GM12892 (cell line): ENCODE results near the gene ADCY7.

Experiments used
- POLR2A ChIP-seq: IDR thresholded peaks from 2 replicates; pipeline ENCODE4 v1.6.1; 2011; ENCODE audit warnings: low read depth, low read length, control low read depth
- POLR2AphosphoS5 ChIP-seq: IDR thresholded peaks from 2 replicates; pipeline ENCODE4 v1.6.1; 2011; ENCODE audit warnings: low read depth, low read length, control low read depth
- TAF1 ChIP-seq: IDR thresholded peaks from 2 replicates; pipeline ENCODE4 v1.6.1; 2011; ENCODE audit warnings: low read depth, mild to moderate bottlenecking, control low read depth, low read length, borderline replicate concordance

- TF ChIP-seq POLR2A: 0 out of 2 replicates have a peak, but pooled peaks have one; percentile 7
- TF ChIP-seq POLR2AphosphoS5: no peak
- no peak for TF ChIP-seq TAF1
These were observed 9.3 kb downstream of the ADCY7 start for GRCh38 chr16:50275428-50276325.
